Fibroblast of upper back skin (primary cell): Measurements from ENCODE around the gene ME3.
"Not testable (repeated sequence)": the region's sequence is repeated elsewhere in the genome, so short reads cannot be mapped to it uniquely, and the experiment has no call there.

Experiments used
- DNase-seq: peaks from one replicate; pipeline ENCODE4 v3.0.0-alpha.2; 2013

The ME3 gene

GRCh38 chr11:86660736-86661135 is 11.7 kb downstream of the ME3 start:
- DNase-seq = peak; percentile 82

- peak; percentile 99 for DNase-seq
Observed at GRCh38 chr11:86660088-86660487, 12.3 kb downstream of the ME3 start.

- DNase-seq = no peak
Observed at GRCh38 chr11:86658534-86658933, 13.9 kb downstream of the ME3 start.

GRCh38 chr11:86645212-86645611 is 27.2 kb downstream of the ME3 start:
- DNase-seq = not testable (repeated sequence)

- DNase-seq = peak; percentile 52
Observed at GRCh38 chr11:86644291-86644690, 28.1 kb downstream of the ME3 start.

- DNase-seq = no peak
Observed at GRCh38 chr11:86641537-86642261, 30.7 kb downstream of the ME3 start.

GRCh38 chr11:86639137-86639536 is 33.3 kb downstream of the ME3 start:
- DNase-seq = no peak

- no peak for DNase-seq
Observed at GRCh38 chr11:86638673-86639072, 33.7 kb downstream of the ME3 start.

- peak; percentile 46 for DNase-seq
Observed at GRCh38 chr11:86637988-86638387, 34.4 kb downstream of the ME3 start.

GRCh38 chr11:86636275-86636674 is 36.1 kb downstream of the ME3 start:
- no peak for DNase-seq

GRCh38 chr11:86632499-86633269 is 39.7 kb downstream of the ME3 start:
- DNase-seq = peak; percentile 94

- DNase-seq = no peak
Observed at GRCh38 chr11:86630229-86630981, 42.0 kb downstream of the ME3 start.

GRCh38 chr11:86629045-86629706 is 43.2 kb downstream of the ME3 start:
- DNase-seq = peak; percentile 22

- peak; percentile 66 for DNase-seq
Observed at GRCh38 chr11:86627776-86628455, 44.5 kb downstream of the ME3 start.

- DNase-seq = no peak
Observed at GRCh38 chr11:86625981-86626380, 46.4 kb downstream of the ME3 start.

- DNase-seq = no peak
Observed at GRCh38 chr11:86625544-86625943, 46.9 kb downstream of the ME3 start.

GRCh38 chr11:86624366-86624765 is 48.0 kb downstream of the ME3 start:
- DNase-seq = no peak

GRCh38 chr11:86623736-86624135 is 48.7 kb downstream of the ME3 start:
- no peak for DNase-seq

- DNase-seq = no peak
Observed at GRCh38 chr11:86623041-86623621, 49.3 kb downstream of the ME3 start.

- no peak for DNase-seq
Observed at GRCh38 chr11:86621854-86622253, 50.6 kb downstream of the ME3 start.

GRCh38 chr11:86620891-86621521 is 51.4 kb downstream of the ME3 start:
- DNase-seq = peak; percentile 79

- DNase-seq = not testable (repeated sequence)
Observed at GRCh38 chr11:86619428-86619827, 53.0 kb downstream of the ME3 start.
